Astrocyte of the hippocampus (primary cell): ENCODE results near the gene LRRC4.

ENCODE experiments used
- DNase-seq: peaks from one replicate; pipeline ENCODE4 v3.0.0; 2011; ENCODE audit warnings: low read depth, low spot score

Gene LRRC4, protein sequence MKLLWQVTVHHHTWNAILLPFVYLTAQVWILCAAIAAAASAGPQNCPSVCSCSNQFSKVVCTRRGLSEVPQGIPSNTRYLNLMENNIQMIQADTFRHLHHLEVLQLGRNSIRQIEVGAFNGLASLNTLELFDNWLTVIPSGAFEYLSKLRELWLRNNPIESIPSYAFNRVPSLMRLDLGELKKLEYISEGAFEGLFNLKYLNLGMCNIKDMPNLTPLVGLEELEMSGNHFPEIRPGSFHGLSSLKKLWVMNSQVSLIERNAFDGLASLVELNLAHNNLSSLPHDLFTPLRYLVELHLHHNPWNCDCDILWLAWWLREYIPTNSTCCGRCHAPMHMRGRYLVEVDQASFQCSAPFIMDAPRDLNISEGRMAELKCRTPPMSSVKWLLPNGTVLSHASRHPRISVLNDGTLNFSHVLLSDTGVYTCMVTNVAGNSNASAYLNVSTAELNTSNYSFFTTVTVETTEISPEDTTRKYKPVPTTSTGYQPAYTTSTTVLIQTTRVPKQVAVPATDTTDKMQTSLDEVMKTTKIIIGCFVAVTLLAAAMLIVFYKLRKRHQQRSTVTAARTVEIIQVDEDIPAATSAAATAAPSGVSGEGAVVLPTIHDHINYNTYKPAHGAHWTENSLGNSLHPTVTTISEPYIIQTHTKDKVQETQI

DNA sequence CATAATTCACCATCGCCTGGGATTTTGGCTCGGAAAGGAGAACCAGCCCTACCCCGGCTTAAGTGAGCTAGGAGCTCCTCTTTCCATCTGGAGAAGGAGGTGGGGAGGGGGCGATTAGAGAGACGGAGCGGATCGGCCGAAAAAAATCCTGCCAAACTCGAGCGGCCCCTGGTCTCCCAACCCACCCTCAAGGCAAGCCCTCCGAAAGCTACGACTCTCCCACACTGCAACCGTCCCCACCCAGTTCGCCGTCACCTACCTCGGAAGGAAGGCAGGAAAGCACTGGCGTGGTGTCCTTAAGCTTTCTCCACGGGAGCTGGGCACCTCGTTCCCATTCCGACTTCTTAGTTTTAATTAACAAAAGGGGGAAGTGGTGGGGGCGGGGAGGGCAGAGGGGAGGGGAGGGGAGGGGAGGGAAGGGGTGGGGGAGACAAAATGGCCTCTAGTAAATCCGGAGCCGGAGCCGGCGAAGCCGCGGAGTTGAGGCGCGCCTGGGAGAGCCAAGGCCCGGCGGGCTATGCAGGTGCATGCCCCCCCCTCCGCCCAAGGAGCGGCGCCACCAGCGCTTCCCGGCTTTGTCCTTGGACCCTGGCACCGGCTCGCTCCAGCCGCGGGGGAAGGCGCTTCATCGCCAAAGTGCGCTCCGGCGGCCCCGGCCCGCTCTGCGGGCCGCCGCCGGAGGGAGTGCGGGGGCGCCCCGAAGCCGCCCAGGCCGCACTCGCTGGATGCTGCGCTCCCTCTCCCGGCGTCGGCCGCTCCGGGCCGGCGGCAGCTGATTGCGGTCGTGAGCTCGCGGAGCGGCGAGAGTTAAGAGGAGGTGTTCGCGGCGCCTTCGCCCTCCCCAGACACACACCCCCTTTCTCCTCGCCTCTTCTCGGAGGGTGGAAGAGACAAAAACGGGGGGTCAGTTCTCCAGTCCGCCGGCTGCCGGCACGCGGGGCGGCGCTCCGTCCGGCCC, at the start of gene LRRC4:
TSS of gene LRRC4 (minus strand) at position 784 of the 958 bp plus-strand sequence. CDS start 797 bp downstream, outside the sequence.
- peak; percentile 79 for DNase-seq

- DNase-seq: no peak
Measured at GRCh38 chr7:128080169-128080568, 48.9 kb upstream of the LRRC4 start.

DNA sequence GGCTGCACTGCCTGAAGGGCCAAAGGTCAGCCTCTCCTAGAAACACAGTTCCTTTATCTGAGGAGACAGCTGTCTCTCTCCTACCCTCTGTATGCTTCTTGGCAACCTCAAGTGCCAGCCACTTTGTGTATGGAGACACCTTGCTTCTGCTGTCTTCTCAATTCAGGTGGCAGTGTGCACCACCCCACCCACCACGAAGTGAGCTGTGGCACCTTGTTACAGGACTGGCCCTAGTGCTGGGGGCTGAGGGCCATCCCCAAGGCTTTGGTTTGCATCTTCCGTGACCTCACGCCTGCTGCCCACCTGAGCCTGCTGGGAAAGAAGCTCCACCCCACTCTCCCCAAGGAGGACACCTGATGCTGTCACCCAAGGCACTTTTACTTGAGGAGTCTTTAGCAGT, 47.1 kb upstream of the LRRC4 start:
- DNase-seq: no peak

GRCh38 chr7:128076796-128077271, 45.6 kb upstream of the LRRC4 start:
- DNase-seq: peak; percentile 56

- no peak for DNase-seq
Measured at GRCh38 chr7:128076196-128076795, 45.1 kb upstream of the LRRC4 start.

DNA sequence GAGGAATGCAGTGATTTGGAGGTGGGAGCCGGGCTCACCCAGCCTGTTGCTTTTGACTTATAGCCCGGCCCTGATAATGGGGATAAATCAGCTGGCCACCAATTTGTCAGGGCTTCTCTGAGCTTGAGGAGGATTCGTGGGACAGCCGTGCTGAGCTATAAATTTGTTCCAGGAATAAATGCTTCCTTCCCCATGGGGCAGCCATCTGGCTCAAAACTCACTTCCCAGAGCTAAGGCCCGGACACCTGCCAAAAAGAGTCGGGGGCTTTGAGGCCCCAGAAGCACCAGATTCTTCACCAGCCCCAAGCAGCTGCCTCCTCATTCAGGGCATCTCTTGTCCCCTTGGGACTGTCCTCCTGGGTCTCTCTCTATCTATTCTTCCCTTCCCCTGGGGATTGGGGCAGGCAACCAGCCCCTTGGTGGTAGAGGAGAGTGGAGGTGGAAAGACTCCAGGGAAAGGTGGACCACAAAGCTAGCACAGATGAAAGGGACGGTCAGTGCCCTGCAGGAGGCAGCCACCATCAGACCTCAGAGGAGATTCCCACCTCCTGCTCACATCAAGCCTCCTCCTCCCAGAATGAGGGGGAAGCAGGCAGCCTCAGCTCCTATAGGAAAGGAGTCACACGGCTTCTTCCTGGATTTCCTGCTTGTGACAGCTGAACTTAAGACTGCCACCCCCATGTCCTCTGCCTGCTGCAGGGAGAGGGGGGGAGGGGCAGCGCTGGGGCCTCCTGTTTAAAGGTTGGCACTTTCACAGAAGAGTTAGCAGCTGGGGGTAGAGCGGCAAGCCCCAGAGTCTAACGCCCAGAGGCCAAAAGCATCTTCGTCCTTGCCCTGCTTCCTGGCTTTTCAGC, 44.2 kb upstream of the LRRC4 start:
- no peak for DNase-seq

DNA sequence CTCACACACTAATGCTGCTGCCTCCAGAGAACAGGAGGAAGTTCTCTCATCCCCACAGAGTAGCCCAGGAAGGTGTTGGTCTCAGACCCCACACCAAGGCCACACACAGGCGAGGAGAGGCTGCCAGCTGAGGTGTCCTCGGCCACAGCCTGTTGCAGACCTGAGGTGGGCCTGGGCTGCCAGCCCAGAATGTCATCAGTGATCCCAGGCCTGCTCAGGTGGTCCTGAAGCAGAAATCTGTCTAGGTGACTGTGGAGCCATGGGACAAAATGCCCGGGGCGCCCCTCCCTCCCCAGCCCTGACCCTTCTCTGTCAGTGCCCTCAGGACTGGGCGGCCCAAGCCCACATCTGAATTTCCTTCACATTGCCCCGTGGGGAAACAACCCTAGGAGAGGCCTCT, 43.5 kb upstream of the LRRC4 start:
- DNase-seq: no peak

DNA sequence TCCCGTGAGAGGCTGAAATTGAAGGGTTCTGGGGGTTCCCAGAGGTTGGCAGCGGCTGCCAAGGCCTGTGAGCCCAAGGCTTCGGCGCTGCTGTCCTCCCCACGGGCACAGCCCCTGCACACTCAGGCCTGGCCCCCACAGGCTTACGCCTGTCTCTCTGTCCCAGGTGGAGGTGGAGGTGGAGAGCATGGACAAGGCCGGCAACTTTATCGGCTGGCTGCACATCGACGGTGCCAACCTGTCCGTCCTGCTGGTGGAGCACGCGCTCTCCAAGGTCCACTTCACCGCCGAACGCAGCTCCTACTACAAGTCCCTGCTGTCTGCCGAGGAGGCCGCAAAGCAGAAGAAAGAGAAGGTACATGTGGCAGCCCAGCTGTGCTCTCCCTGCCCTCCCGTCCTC, 43.1 kb upstream of the LRRC4 start:
- DNase-seq: no peak

- no peak for DNase-seq
Measured at GRCh38 chr7:128073671-128074310, 42.6 kb upstream of the LRRC4 start.

DNA sequence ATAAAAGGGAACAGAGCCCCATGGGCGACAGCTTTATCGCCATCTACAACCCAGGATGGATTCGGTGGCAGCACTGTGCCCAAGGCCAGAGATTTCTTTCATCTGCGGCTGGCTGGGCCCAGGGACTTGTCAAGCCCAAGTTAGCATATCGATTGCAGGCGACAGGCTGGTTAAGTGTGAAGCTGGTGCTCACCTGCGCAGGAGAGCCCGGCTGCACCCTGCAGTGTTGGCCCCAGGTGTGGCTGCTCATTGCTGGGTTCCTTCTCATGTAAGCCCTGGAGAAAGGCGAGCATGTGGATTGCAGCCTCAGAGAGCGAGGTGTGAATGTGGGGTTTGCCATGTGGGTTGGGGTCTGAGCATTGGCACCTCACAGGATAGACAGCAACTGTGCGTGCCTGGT, 40.6 kb upstream of the LRRC4 start:
- DNase-seq: no peak

DNA sequence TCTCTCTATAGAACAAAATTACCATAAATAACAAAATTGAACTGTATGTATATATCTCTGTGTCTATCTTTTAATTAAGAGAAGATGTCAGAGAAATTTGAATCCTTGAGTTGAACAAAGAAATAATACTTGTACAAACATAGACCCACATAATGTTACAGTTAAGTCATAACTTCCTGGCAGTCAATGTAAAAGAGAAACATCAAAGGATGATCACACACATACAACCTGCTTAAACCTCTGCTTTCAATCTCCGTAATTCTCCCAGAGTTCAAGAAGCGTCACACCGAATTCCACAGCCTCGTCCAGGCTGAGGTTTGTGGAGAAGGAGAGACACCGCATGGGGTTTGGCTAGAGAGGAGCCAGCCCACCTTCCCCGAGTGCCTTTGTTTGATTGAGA, 40.1 kb upstream of the LRRC4 start:
- no peak for DNase-seq

DNA sequence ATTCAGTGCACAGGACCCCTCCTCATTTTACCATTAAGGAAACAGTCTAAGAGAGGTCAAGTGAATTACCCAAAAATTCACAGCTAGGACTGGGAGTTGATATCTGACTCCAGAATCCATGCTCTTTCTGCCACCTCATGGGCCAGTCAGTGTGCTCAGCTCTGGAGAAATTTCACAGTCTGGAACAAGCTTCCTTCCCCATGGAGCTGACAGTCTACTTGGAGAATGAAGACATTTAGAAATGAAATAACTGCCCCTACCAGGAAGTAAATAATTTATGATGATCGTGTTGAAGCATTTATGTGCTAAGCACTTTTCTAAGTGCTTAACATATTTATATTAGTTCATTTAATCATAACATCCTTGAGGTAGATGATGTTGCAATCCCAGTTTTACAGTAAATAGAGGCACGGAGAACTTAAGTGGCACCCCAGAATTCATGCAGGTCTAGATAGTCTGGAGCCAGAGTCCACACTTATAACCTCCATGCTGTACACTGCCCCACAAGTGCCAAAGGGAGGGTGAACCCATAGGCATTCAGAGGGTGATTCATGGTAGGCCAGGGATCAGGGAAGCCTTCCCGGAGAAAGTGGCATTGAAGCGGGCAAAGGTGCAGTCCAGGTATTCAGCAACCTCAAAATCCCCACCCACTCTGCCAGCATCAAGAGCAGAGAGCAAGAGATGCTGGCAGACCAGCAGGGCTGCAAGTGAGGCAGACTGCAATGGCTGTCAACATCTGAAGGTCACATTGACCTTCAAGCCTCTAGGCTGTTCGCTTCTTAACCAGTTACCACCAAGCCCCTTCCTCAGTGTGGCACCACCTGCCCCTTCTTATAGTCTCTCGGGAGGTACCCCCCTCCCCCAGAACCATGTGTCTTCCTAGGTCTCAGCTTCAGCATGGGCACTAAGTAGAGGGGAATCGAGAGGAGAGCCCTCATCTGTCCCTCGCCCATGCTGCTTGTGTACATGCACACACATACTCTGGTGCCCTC, 38.4 kb upstream of the LRRC4 start:
- DNase-seq: no peak

DNA sequence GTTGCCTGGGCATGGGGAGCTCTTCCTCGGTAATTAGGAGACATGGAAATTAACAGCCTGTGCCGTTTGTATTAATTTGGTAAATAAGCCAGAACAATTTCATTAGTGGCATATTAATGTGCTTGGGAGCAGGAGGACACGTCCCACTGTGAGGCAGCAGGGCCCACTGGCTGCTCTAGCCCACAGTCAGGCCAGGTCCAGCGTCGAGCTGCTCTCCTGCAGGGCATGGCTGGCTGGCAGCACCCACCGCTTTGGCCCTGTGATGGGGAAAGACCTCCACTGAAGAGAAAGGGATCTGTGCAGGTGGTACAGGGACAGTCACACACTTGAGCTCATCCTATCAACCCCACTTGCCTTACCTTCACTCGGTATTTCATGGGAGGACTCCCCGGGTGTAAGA, 37.5 kb upstream of the LRRC4 start:
- no peak for DNase-seq

- peak; percentile 32 for DNase-seq
Measured at GRCh38 chr7:128067983-128068382, 36.7 kb upstream of the LRRC4 start.

GRCh38 chr7:128066858-128067257, 35.6 kb upstream of the LRRC4 start:
- no peak for DNase-seq

GRCh38 chr7:128066395-128066794, 35.2 kb upstream of the LRRC4 start:
- no peak for DNase-seq

DNA sequence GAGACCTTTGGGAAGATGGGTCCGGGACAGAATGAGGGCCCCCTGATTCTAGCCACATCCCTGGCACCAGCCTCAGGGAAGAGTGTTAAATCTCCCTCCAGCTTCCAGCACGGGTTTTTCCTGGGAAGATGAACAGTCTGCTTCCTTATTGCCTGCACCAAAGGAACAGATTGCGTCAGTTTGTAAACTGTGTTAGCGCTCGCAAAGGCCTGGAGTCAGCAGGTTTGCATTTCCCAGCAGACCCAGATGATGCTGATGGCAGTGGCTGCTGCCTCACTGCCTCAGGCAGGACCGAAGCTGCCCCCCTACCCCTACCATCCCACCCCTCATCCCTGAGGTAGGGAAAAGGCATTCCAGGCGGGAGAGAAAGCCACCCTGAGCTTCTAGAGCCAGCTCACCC, 34.6 kb upstream of the LRRC4 start:
- no peak for DNase-seq

DNA sequence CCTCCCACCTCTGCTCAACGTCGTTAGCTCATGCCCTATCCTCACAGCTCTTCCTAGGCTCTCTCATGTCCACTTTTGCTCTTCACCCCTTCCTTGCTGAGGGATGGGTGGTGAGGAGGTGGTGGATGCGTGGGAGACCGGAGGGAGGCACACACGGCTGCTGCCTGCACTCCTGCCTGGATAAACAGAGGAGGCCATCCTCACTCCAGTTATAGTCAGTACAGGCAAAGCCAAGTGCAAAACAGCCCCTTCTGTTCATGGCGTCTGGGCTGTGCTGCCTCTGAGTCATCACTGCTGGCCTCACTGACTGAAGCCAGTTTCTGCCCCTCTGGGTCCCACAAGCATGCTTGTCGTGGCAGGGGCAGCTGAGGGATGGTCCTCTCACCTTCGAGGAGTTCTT, 31.9 kb upstream of the LRRC4 start:
- DNase-seq: peak; percentile 32

- DNase-seq: no peak
Measured at GRCh38 chr7:128060018-128060417, 28.8 kb upstream of the LRRC4 start.
